K562 (cell line): ENCODE measurements around the gene DEPP1.

ENCODE experiments used
- EGR1 ChIP-seq: fragments of 450-650 bp; conservative IDR thresholded peaks from 2 replicates; pipeline ENCODE4 v1.6.1; 2017; ENCODE audit warnings: mild to moderate bottlenecking
- ETS2 ChIP-seq: IDR thresholded peaks from 2 replicates; pipeline ENCODE4 v1.6.1; 2016; ENCODE audit warnings: borderline replicate concordance, missing genetic modification characterization, mild to moderate bottlenecking, moderate library complexity, missing compliant biosample characterization; ENCODE audit not compliant: poor library complexity, severe bottlenecking
- FOXJ3 ChIP-seq: sonication (generic); formaldehyde crosslinking; IDR thresholded peaks from 2 replicates; pipeline ENCODE4 v1.4.0; 2020; ENCODE audit warnings: mild to moderate bottlenecking, missing genetic modification reagents
- POLR2A ChIP-seq: fragments of 450-650 bp; conservative IDR thresholded peaks from 2 replicates; pipeline ENCODE4 v1.6.1; 2016
- POLR2AphosphoS5 ChIP-seq: IDR thresholded peaks from 2 replicates; pipeline ENCODE4 v1.6.1; 2011; ENCODE audit warnings: mild to moderate bottlenecking, low read depth, low read length, moderate library complexity; ENCODE audit not compliant: control insufficient read depth, insufficient read depth
- SP1 ChIP-seq: sonication (generic); formaldehyde crosslinking; IDR thresholded peaks from 2 replicates; pipeline ENCODE4 v1.8.1; 2022; ENCODE audit warnings: mild to moderate bottlenecking, missing genetic modification reagents
- ZNF408 ChIP-seq: fragments of 250-450 bp; sonication (Bioruptor Pico); IDR thresholded peaks from 2 replicates; pipeline ENCODE4 v1.4.0; 2020; ENCODE audit warnings: low read depth, mild to moderate bottlenecking, moderate library complexity

DNA sequence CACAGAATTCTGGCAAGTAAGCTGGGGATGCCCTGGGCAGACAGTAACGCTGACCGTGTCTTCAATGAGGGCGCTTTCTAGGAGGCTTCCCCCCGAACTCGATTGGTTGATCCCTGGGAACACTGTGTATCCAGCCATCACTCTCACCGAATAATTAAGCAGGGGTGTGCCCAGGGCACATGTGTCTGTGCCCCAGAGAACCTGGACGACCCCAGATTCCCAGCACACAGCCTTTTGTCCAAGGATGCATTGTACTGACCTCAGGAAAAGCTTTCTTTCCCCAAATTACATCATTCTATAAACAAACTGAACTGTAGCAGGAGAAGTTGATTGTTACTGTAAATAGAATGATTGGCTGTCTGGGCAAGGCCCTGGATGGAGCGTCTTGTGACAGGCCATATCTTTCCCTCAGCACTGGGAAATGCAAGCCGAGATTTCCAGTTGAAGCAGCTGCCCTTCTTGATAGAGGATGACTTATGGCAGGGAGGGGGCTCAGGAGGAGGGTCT is 6.6 kb upstream of the DEPP1 start:
- TF ChIP-seq EGR1 (no peak), POLR2A (no peak), ZNF408 (CRISPR knock-in tag) (no peak), FOXJ3 (CRISPR knock-in tag) (no peak), SP1 (CRISPR knock-in tag) (no peak), ETS2 (tag) (no peak), POLR2AphosphoS5 (no peak)
